Fibroblast of skin of back (primary cell): ENCODE data around the gene DGKE.

ENCODE experiments used
- DNase-seq: peaks from one replicate; pipeline ENCODE4 v3.0.0-alpha.2; 2013

DGKE gene

GRCh38 chr17:56917559-56918296 is 83.8 kb downstream of the DGKE start:
- DNase-seq = peak; percentile 47

GRCh38 chr17:56918916-56919315 is 85.0 kb downstream of the DGKE start:
- DNase-seq = no peak
